HG03520 (cell line): ENCODE measurements around the gene DLG3.
"Not testable (repeated sequence)": the region's sequence is repeated elsewhere in the genome, so short reads cannot be mapped to it uniquely, and the experiment has no call there.

Experiments
- ATAC-seq: cut with Tn5 transposase; IDR thresholded peaks from one replicate; pipeline ENCODE4 v1.9.1; 2021; ENCODE audit warnings: mild to moderate bottlenecking, moderate library complexity; ENCODE audit not compliant: unreplicated experiment

DLG3 gene

GRCh38 chrX:70509078-70509477 is 64.4 kb downstream of the DLG3 start:
- no peak for ATAC-seq

- not testable (repeated sequence) for ATAC-seq
Observed at GRCh38 chrX:70515270-70515669, 70.6 kb downstream of the DLG3 start.

GRCh38 chrX:70515692-70516091 is 71.1 kb downstream of the DLG3 start:
- ATAC-seq, result not testable (repeated sequence)

GRCh38 chrX:70525733-70526132 is 81.1 kb downstream of the DLG3 start:
- ATAC-seq, result no peak

- no peak for ATAC-seq
Observed at GRCh38 chrX:70527053-70527452, 82.4 kb downstream of the DLG3 start.

GRCh38 chrX:70527610-70528345 is 83.1 kb downstream of the DLG3 start:
- no peak for ATAC-seq

GRCh38 chrX:70535198-70535597 is 90.6 kb downstream of the DLG3 start:
- ATAC-seq, result no peak

GRCh38 chrX:70549429-70549828 is 104.8 kb downstream of the DLG3 start:
- no peak for ATAC-seq

GRCh38 chrX:70552130-70552704 is 107.6 kb downstream of the DLG3 start:
- no peak for ATAC-seq

GRCh38 chrX:70553516-70553915 is 108.9 kb downstream of the DLG3 start:
- peak; percentile 80 for ATAC-seq

- ATAC-seq, result no peak
Observed at GRCh38 chrX:70554081-70554480, 109.4 kb downstream of the DLG3 start.

- ATAC-seq, result no peak
Observed at GRCh38 chrX:70554523-70554922, 109.9 kb downstream of the DLG3 start.

- no peak for ATAC-seq
Observed at GRCh38 chrX:70554948-70555347, 110.3 kb downstream of the DLG3 start.
